Gastroesophageal sphincter (tissue), 4 donors: Measurements from ENCODE around the gene MYH11. TPM values are rescaled to one million over a fixed set of nuclear protein-coding genes. Genes with fewer than 3 reads are reported as not detected.

Source experiments
- ATAC-seq: fragments of 150-250 bp; one replicate; pipeline ENCODE4 v1.9.1; 2016; ENCODE audit warnings: mild to moderate bottlenecking, moderate library complexity
- H3K27ac ChIP-seq, 4 donors: fragments of 200-600 bp; sonication (generic) in 3 of 4; 1 replicate in 3 of 4; 2 replicates in 1 of 4; pipeline ENCODE4 v1.5.1; 2016 to 2019
- H3K27me3 ChIP-seq: fragments of 200-600 bp; sonication (generic); one replicate; pipeline ENCODE4 v1.5.1; 2019
- H3K36me3 ChIP-seq, 2 donors: fragments of 200-600 bp; sonication (generic); one replicate each; pipeline ENCODE4 v1.5.1; 2019; ENCODE audit warnings: control low read depth in 1 of 2
- H3K4me1 ChIP-seq, 3 donors: fragments of 200-600 bp; sonication (generic); 1 replicate in 2 of 3; 2 replicates in 1 of 3; pipeline ENCODE4 v1.5.1; 2016 to 2019; ENCODE audit warnings: control low read depth in 2 of 3
- H3K4me3 ChIP-seq, 2 donors: fragments of 200-600 bp; sonication (generic); one replicate each; pipeline ENCODE4 v1.5.1; 2019; ENCODE audit warnings: mild to moderate bottlenecking in 1 of 2, moderate library complexity in 1 of 2
- H3K9me3 ChIP-seq, 3 donors: fragments of 200-600 bp; sonication (generic); one replicate each; pipeline ENCODE4 v1.5.1; 2017 to 2019; ENCODE audit warnings: control low read depth in 2 of 3
- CTCF ChIP-seq, 4 experiments: fragments of 200-600 bp in 2 of 4; fragments of 450-650 bp in 2 of 4; sonication (generic) in 1 of 4; IDR thresholded peaks; one replicate each; pipeline ENCODE4 v1.5.1; 2017 to 2019; ENCODE audit warnings: antibody characterized with exemption in 4 of 4, mild to moderate bottlenecking in 2 of 4, moderate library complexity in 2 of 4
- EP300 ChIP-seq: sonication (generic); formaldehyde crosslinking; IDR thresholded peaks from one replicate; pipeline ENCODE4 v1.6.1; 2017; ENCODE audit warnings: antibody characterized with exemption, mild to moderate bottlenecking
- POLR2A ChIP-seq, 2 donors: fragments of 450-650 bp; IDR thresholded peaks; one replicate each; pipeline ENCODE4 v1.6.1; 2017; ENCODE audit warnings: antibody characterized with exemption in 2 of 2, mild to moderate bottlenecking in 2 of 2, moderate library complexity in 1 of 2
- POLR2AphosphoS5 ChIP-seq: sonication (generic); formaldehyde crosslinking; IDR thresholded peaks from one replicate; pipeline ENCODE4 v1.6.1; 2017; ENCODE audit warnings: antibody characterized with exemption
- WGBS, 2 donors: methylation state at CpG; one replicate each; pipeline ENCODE4 v1.1.5; 2018; ENCODE audit warnings: low coverage in 1 of 2; 5-methylcytosine and 5-hydroxymethylcytosine counted together
- total RNA-seq, 4 donors: library from RNA; depleted of rRNA; stranded (reverse); fragments of >200 nt; gene quantifications; one replicate each; pipeline ENCODE4 v1.1.0, GENCODE V29; 2016

MYH11 gene
- total RNA-seq, 4 donors from 2014 or later = 7,231 to 23,237 (median 11,307) TPM

GRCh38 chr16:15778204-15778743, 78.6 kb downstream of the MYH11 start:
- no peaks in the 10 kb centered on the region for H3K9me3 ChIP-seq
- no peak for TF ChIP-seq EP300
- no peak for TF ChIP-seq POLR2A (IDR thresholded peaks at IDR 0.05)
- no peak for TF ChIP-seq CTCF (IDR thresholded peaks at IDR 0.05)
- peak; percentile 53 for TF ChIP-seq POLR2AphosphoS5
- H3K36me3 ChIP-seq = peaks cover 0 to 86% of the 10 kb centered on the region in 2 donors
- H3K27me3 ChIP-seq = no peaks in the 10 kb centered on the region
- H3K4me3 ChIP-seq = no peak overlapping the region
- WGBS, 2 donors = 54 to 60% methylated on average over 1 to 7 of the region's 8 CpGs
- peak overlapping the region; percentile 58 to 83 (median 77) for H3K27ac ChIP-seq
- ATAC-seq = no peak
- H3K4me1 ChIP-seq = peaks cover 3 to 100% (median 4%) of the 10 kb centered on the region in 3 donors

GRCh38 chr16:15777533-15778203, 79.2 kb downstream of the MYH11 start:
- peaks cover 0 to 83% of the 10 kb centered on the region in 2 donors for H3K36me3 ChIP-seq
- WGBS, 2 donors = 50 to 61% methylated on average over 5 to 9 of the region's 11 CpGs
- peaks cover 3 to 100% (median 4%) of the 10 kb centered on the region in 3 donors for H3K4me1 ChIP-seq
- ATAC-seq = no peak
- peak overlapping the region; percentile 58 to 83 (median 77) for H3K27ac ChIP-seq
- H3K4me3 ChIP-seq = no peak overlapping the region
- H3K9me3 ChIP-seq = no peaks in the 10 kb centered on the region
- no peaks in the 10 kb centered on the region for H3K27me3 ChIP-seq
- TF ChIP-seq CTCF (IDR thresholded peaks at IDR 0.05) = peak in 2 of 4 experiments; percentile 12 to 16
- no peak for TF ChIP-seq POLR2A (IDR thresholded peaks at IDR 0.05)
- TF ChIP-seq EP300 = no peak
- TF ChIP-seq POLR2AphosphoS5 = no peak

GRCh38 chr16:15776572-15776971, 80.3 kb downstream of the MYH11 start:
- ATAC-seq = no peak
- H3K27ac ChIP-seq = peak overlapping the region in 3 of 4 donors; percentile 76 to 78 (median 77)

GRCh38 chr16:15775663-15776304, 81.0 kb downstream of the MYH11 start:
- H3K27ac ChIP-seq = peak overlapping the region in 3 of 4 donors; percentile 76 to 78 (median 77)
- 33 to 48% methylated on average over 6 to 7 of the region's 7 CpGs for WGBS, 2 donors
- H3K9me3 ChIP-seq = no peaks in the 10 kb centered on the region
- H3K36me3 ChIP-seq = peaks cover 0 to 83% of the 10 kb centered on the region in 2 donors
- H3K4me1 ChIP-seq = peaks cover 3 to 100% (median 4%) of the 10 kb centered on the region in 3 donors
- no peak overlapping the region for H3K4me3 ChIP-seq
- ATAC-seq = no peak
- H3K27me3 ChIP-seq = no peaks in the 10 kb centered on the region
- TF ChIP-seq EP300 (no peak), POLR2AphosphoS5 (peak; percentile 44)

More at GRCh38 chr16:15776572-15776971, 80.3 kb downstream of the MYH11 start:
- no peaks in the 10 kb centered on the region for H3K27me3 ChIP-seq
- 44 to 46% methylated on average over 1 to 10 of the region's 10 CpGs for WGBS, 2 donors
- H3K9me3 ChIP-seq = no peaks in the 10 kb centered on the region
- TF ChIP-seq EP300 = no peak
- TF ChIP-seq POLR2A (IDR thresholded peaks at IDR 0.05) = no peak
- TF ChIP-seq CTCF (IDR thresholded peaks at IDR 0.05) = no peak
- peak; percentile 7 for TF ChIP-seq POLR2AphosphoS5
- H3K4me1 ChIP-seq = peaks cover 3 to 100% (median 4%) of the 10 kb centered on the region in 3 donors
- no peak overlapping the region for H3K4me3 ChIP-seq
- peaks cover 0 to 83% of the 10 kb centered on the region in 2 donors for H3K36me3 ChIP-seq

- peaks cover 0 to 84% of the 10 kb centered on the region in 2 donors for H3K36me3 ChIP-seq
- no peaks in the 10 kb centered on the region for H3K9me3 ChIP-seq
- peak overlapping the region in 3 of 4 donors; percentile 76 to 78 (median 77) for H3K27ac ChIP-seq
These were observed 81.6 kb downstream of the MYH11 start for GRCh38 chr16:15775209-15775608.

More at GRCh38 chr16:15775209-15775608, 81.6 kb downstream of the MYH11 start:
- no peaks in the 10 kb centered on the region for H3K27me3 ChIP-seq
- no peak for ATAC-seq
- peaks cover 3 to 100% (median 7%) of the 10 kb centered on the region in 3 donors for H3K4me1 ChIP-seq
- no peak overlapping the region for H3K4me3 ChIP-seq
- TF ChIP-seq POLR2A (IDR thresholded peaks at IDR 0.05) = no peak
- TF ChIP-seq EP300 = no peak
- TF ChIP-seq POLR2AphosphoS5 = no peak
- TF ChIP-seq CTCF (IDR thresholded peaks at IDR 0.05) = no peak
